Measurements from ENCODE around the gene ASB3.

Gene ASB3

DNA sequence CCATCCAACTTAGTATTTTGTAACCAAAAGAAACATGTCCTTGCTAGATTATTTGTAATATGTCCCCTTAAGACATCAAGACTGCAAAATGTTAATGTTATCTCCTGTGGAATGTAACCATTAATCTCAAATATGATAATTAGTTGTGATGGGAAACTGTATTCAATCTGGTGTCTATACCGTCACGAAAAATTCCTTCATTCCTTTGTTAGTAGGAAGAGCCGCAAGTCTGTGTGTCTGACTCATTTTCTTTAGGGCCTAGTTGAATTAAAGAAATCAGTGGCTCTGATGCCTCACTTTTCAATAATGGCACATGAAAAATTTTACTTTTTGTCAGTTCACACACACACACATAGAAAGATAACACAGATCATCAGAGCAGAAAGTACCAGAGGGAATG, 146.3 kb downstream of the ASB3 start:
- DNase-seq = no peak

- DNase-seq = no peak
Measured at GRCh38 chr2:53636596-53636995, 150.2 kb downstream of the ASB3 start.

GRCh38 chr2:53636109-53636508, 150.6 kb downstream of the ASB3 start:
- no peak for DNase-seq

DNA sequence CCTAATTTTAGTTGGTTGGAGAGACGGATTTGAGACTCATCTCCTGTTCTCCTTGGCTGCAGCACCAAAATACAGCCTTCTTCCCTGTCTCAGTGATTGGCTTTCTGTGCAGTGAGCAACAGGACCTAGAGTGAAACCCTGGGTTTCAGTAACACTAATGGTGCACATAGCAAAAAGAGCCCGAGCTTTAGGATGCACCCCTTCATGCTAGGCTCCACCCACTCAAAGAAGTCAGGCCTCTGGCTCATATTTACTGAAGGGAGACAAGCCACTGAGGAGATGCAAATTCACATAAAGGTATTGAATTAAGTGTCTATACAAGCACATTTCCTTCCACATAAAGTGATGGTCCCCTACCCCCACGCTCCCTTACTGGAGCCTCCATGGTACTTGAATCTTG, 151.1 kb downstream of the ASB3 start:
- no peak for DNase-seq

- DNase-seq = no peak
Measured at GRCh38 chr2:53633441-53633840, 153.3 kb downstream of the ASB3 start.

DNA sequence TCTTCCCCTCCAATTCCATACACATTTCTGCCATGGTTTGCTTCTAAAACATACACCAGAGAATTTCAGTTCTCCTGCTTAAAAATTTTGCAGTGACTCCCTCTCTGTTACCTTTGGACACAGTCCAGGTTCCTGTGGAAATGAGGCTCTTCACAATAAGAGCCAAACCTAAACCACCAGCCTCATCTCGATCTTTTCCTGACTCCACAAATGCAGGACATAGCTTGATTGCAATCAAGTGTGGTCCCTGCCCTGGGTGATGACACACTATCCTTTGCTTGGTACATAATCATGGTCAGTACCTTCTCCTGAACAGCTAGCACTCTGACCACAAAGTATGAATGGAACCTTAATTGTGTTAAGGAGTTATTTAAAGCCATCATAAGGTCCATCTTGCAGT, 154.0 kb downstream of the ASB3 start:
- no peak for DNase-seq

DNA sequence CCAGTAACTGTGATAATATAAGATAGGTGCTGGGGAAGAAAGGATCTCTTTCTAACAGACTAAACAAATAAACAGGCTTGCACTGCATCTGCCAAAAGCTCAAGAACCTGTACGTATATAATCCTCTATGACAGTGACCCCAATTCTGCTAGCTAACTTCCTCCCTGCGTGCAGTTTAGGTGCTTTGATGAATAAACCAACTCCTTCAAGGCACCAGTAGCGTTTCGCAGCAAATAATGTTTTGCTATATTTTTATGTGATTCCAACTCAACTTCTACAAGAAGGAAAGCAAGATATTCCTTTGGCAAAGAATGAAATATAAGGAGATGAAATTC, 154.7 kb downstream of the ASB3 start:
- no peak for DNase-seq

GRCh38 chr2:53631313-53632125, 155.2 kb downstream of the ASB3 start:
- DNase-seq = no peak

- no peak for DNase-seq
Measured at GRCh38 chr2:53630026-53630606, 156.6 kb downstream of the ASB3 start.

DNA sequence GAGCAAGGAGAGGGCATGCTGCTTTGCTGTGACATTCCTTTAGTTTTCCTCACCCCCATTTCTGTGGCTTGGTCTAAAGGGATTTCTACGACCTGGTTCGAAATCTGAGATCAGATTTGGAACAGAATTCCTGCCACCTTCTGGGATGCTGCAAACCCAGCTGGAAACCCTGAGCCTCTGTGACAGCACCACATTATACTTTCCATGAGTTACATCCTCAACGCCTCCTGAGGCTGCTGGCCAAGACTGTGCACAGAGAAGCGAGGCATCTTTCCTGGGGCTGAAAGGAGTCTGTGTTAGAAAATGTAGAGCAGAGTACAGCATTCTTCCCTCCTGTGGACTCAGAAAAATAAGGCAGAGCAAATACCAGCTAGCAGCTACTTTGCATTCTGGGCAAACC, 157.3 kb downstream of the ASB3 start:
- DNase-seq = peak; percentile 69

GRCh38 chr2:53629001-53629400, 157.8 kb downstream of the ASB3 start:
- no peak for DNase-seq

GRCh38 chr2:53622141-53622540, 164.6 kb downstream of the ASB3 start:
- DNase-seq = no peak

DNA sequence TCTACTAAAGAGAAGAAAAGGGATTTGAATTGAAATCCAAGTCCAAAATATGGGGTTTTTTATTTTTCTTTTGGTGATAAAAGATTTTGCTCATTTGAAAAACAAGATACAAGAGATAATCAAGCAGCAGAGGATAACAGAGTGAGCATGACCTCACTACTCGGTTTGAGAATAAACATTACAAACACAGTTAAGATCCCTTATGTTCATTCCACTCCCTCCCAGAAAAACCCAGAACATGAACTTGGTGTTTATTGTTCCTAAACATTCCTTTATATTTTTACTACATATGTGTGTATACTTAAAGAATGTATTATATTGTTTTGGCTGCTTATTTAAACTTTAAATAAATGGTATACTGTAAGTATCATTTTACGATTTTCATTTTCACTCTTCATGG, 165.8 kb downstream of the ASB3 start:
- no peak for DNase-seq

All from NCI-H526 treated with DMSO at 0.1 percent for 48 hours (cell line).